ENCODE data around the gene TMEM219.

Gene TMEM219

GRCh38 chr16:29996766-29997250 lies 34.9 kb downstream of the TMEM219 start:
- Histone ChIP-seq H3K27me3 (ENCODE audit: control insufficient read depth, insufficient read depth, low read length) (no peaks in the 10 kb centered on the region), H3K27ac (ENCODE audit: low read depth, low read length) (peak overlapping the region; percentile 96), H3K36me3 (ENCODE audit: control insufficient read depth, insufficient read depth, low read length) (peaks cover 10% of the 10 kb centered on the region), H3K9ac (ENCODE audit: low read length) (peak overlapping the region; percentile 92), H3K4me3 (ENCODE audit: low read length) (peak overlapping the region; percentile 97), H3K4me1 (ENCODE audit: control insufficient read depth, insufficient read depth, low read length) (peaks cover 10% of the 10 kb centered on the region)

GRCh38 chr16:29999605-30000004 lies 37.7 kb downstream of the TMEM219 start:
- no peak overlapping the region for H3K4me3 ChIP-seq (ENCODE audit: low read length)
- no peak overlapping the region for H3K27ac ChIP-seq (ENCODE audit: low read depth, low read length)
- no peaks in the 10 kb centered on the region for H3K27me3 ChIP-seq (ENCODE audit: control insufficient read depth, insufficient read depth, low read length)
- H3K9ac ChIP-seq (ENCODE audit: low read length) = no peak overlapping the region
- peaks cover 7% of the 10 kb centered on the region for H3K36me3 ChIP-seq (ENCODE audit: control insufficient read depth, insufficient read depth, low read length)
- peaks cover 9% of the 10 kb centered on the region for H3K4me1 ChIP-seq (ENCODE audit: control insufficient read depth, insufficient read depth, low read length)

DNA sequence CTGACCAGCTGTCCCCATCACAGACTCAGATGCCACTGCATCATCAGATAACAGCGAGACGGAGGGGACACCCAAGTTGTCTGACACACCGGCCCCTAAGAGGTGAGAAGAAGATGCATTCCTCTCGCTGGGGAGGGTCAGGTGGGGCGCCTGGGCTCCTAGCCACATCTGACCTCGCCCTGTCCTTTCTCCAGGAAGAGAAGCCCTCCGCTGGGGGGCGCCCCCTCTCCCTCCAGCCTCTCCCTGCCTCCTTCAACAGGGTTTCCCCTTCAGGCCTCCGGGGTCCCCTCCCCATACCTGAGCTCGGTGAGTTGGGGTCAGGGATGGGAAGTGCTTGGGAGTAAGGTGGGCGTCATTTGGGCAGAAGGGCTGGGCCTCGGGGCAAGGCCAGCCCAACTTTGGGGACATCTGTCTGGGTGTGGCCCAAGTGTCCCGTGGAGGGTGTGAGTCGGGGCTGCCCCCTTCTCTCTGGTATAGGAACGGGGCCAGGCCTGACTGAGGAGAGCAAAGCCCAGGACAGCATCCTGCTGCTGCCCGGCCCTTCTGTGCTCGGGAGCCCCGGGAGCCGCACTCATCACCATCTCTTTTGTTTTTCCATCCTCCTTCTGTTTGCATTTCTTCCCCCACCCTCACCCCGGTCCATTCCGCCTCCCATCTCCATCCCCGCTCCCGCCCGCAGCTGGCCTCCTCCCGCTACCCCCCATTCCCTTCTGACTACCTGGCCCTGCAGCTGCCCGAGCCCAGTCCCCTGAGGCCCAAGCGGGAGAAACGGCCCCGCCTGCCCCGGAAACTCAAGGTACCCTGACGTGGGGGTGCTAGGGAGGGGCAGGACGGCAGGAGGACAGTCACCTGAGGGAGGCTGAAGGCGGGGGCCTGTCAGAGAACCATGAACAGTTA lies 39.1 kb downstream of the TMEM219 start:
- Histone ChIP-seq H3K4me3 (ENCODE audit: low read length) (no peak overlapping the region), H3K27me3 (ENCODE audit: control insufficient read depth, insufficient read depth, low read length) (no peaks in the 10 kb centered on the region), H3K4me1 (ENCODE audit: control insufficient read depth, insufficient read depth, low read length) (peaks cover 7% of the 10 kb centered on the region), H3K9ac (ENCODE audit: low read length) (no peak overlapping the region), H3K36me3 (ENCODE audit: control insufficient read depth, insufficient read depth, low read length) (peaks cover 7% of the 10 kb centered on the region), H3K27ac (ENCODE audit: low read depth, low read length) (no peak overlapping the region)

DNA sequence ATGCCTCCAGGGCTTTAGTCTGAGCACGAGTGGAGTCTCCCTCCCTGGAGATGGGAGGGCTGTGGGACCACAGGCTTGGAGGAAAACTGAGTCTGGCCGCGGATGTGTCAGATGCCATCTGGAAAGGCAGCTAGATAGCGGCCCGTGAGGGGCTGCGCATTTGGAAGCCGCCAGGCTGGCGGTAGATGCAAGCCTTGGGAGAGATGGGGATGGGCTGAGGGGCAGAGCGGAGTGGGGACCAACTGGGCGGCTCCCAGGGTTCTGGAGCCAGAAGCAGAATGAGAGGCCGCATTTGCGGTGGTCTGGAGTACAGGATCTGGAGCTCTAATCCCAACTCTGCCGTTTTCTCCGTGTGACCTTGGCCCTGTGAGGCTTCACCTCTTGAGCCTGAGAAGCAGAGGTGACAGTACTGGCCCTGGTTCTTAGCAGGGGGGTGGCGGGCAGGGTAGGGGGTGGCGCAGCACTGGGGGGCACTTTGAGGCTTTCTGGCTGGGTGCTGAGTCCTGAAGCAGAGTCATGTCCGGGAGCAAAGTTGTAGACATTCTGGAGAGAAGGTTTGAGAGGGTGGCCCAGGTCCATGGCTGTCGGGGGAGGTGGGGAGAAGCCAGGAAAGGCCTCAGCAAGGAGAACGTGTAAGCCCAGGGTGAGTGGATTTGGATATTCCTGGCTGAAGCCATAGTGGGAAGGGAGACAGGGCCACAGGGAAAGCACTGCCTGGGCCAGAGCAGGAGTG lies 40.9 kb downstream of the TMEM219 start:
- peaks cover 7% of the 10 kb centered on the region for H3K36me3 ChIP-seq (ENCODE audit: control insufficient read depth, insufficient read depth, low read length)
- no peak overlapping the region for H3K4me3 ChIP-seq (ENCODE audit: low read length)
- H3K27ac ChIP-seq (ENCODE audit: low read depth, low read length) = no peak overlapping the region
- no peak overlapping the region for H3K9ac ChIP-seq (ENCODE audit: low read length)
- H3K4me1 ChIP-seq (ENCODE audit: control insufficient read depth, insufficient read depth, low read length) = no peaks in the 10 kb centered on the region
- no peaks in the 10 kb centered on the region for H3K27me3 ChIP-seq (ENCODE audit: control insufficient read depth, insufficient read depth, low read length)

DNA sequence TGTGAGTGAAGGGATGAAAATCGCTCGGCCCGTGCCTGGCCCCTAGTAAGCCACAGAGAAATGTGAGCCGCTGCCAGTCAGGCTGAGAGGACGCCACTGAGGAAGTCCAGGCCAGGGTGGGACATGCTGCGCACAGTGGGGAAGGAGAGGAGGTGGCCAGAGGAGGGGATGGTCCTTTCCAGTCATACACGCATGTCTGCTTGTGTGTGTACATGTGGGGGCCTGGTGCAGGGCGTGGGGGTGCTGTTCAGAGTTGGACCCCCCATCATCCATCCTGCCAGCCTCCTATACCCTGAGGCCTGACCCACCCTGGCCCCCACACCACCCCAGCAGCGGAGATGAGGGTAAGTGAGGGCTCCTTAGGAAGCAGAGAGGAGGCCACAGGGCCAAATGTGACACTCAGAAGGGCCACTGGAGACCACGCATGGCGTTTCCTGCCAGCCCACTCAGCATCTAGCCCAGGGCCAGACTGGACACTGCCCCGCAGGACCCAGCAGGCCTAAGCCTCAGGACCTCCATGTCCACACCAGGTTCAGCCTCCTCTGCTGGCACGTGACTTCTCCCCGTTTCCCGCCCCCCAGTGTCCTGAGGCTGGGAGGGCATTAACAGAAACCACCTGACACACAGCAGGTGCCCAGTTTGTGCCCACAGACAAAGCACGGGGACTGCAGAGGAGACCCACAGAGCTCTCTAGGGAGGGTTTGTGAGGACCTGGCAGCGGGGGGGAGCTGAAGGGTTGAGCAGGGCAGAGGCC lies 42.0 kb downstream of the TMEM219 start:
- no peaks in the 10 kb centered on the region for H3K4me1 ChIP-seq (ENCODE audit: control insufficient read depth, insufficient read depth, low read length)
- H3K9ac ChIP-seq (ENCODE audit: low read length) = no peak overlapping the region
- no peak overlapping the region for H3K27ac ChIP-seq (ENCODE audit: low read depth, low read length)
- H3K36me3 ChIP-seq (ENCODE audit: control insufficient read depth, insufficient read depth, low read length) = peaks cover 7% of the 10 kb centered on the region
- no peaks in the 10 kb centered on the region for H3K27me3 ChIP-seq (ENCODE audit: control insufficient read depth, insufficient read depth, low read length)
- H3K4me3 ChIP-seq (ENCODE audit: low read length) = no peak overlapping the region

DNA sequence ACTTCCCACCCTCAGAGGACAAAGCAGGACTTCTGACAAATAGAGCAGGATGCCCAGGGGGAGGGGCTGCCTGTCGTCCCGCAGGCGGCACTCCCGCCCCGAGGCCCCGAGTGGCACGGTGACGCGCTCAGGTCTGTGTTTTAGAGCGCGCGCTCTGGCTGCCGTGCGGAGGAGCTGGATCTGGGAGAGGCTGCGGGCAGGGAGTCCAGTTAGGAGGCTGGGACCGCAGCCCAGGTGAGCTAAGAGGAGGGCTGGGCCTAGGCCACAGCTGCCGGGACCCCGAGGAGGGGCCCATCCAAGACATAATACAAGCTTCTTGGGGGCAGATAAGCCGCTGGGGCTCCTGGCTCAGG lies 42.5 kb downstream of the TMEM219 start:
- H3K27me3 ChIP-seq (ENCODE audit: control insufficient read depth, insufficient read depth, low read length) = peaks cover 4% of the 10 kb centered on the region
- H3K9ac ChIP-seq (ENCODE audit: low read length) = no peak overlapping the region
- H3K4me1 ChIP-seq (ENCODE audit: control insufficient read depth, insufficient read depth, low read length) = no peaks in the 10 kb centered on the region
- peaks cover 7% of the 10 kb centered on the region for H3K36me3 ChIP-seq (ENCODE audit: control insufficient read depth, insufficient read depth, low read length)
- H3K4me3 ChIP-seq (ENCODE audit: low read length) = no peak overlapping the region
- H3K27ac ChIP-seq (ENCODE audit: low read depth, low read length) = no peak overlapping the region

- no peaks in the 10 kb centered on the region for H3K4me1 ChIP-seq (ENCODE audit: control insufficient read depth, insufficient read depth, low read length)
- H3K9ac ChIP-seq (ENCODE audit: low read length) = no peak overlapping the region
- H3K27ac ChIP-seq (ENCODE audit: low read depth, low read length) = no peak overlapping the region
- H3K27me3 ChIP-seq (ENCODE audit: control insufficient read depth, insufficient read depth, low read length) = peaks cover 5% of the 10 kb centered on the region
- H3K4me3 ChIP-seq (ENCODE audit: low read length) = no peak overlapping the region
- peaks cover 6% of the 10 kb centered on the region for H3K36me3 ChIP-seq (ENCODE audit: control insufficient read depth, insufficient read depth, low read length)
These were observed 42.9 kb downstream of the TMEM219 start for GRCh38 chr16:30004811-30005242.

DNA sequence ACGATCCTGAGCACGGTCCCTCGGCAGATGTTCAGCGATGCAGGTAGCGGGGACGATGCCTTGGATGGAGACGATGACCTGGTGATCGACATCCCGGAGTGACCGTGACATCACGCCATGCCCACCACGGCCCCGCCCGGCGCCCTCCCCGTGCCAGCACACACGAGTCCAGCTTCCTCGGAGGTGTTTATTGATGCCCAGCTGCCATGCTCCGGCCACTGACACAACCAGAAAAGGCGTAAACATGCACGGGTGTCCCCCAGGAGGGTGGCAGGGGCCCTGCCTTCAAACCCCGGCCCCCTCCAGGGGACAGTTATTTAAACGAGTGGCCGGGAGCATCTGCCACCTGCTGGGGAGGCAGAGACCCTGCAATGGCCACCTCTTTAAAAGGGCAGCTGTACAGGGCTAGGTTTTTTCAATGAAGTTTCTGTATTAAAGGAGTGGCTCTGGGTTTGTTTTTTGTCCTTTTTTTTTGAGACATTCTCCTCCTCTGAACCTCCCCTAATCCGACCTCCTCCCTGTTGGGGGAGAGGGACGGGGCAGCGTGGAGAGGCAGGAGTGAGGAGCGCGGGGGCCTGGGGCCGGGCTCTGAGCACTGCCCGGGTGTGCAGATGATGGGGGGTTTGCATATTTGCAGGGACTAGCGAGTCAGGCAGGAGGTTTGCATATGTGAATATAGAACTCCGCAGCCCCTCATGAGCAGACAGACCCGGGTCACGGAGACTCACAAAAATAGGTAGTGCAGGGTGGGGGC lies 43.6 kb downstream of the TMEM219 start:
- peak overlapping the region; percentile 27 for H3K4me3 ChIP-seq (ENCODE audit: low read length)
- no peak overlapping the region for H3K27ac ChIP-seq (ENCODE audit: low read depth, low read length)
- no peak overlapping the region for H3K9ac ChIP-seq (ENCODE audit: low read length)
- H3K27me3 ChIP-seq (ENCODE audit: control insufficient read depth, insufficient read depth, low read length) = peaks cover 10% of the 10 kb centered on the region
- H3K4me1 ChIP-seq (ENCODE audit: control insufficient read depth, insufficient read depth, low read length) = no peaks in the 10 kb centered on the region
- H3K36me3 ChIP-seq (ENCODE audit: control insufficient read depth, insufficient read depth, low read length) = peaks cover 5% of the 10 kb centered on the region

GRCh38 chr16:30006095-30006473 lies 44.2 kb downstream of the TMEM219 start:
- Histone ChIP-seq H3K9ac (ENCODE audit: low read length) (no peak overlapping the region), H3K4me1 (ENCODE audit: control insufficient read depth, insufficient read depth, low read length) (no peaks in the 10 kb centered on the region), H3K27me3 (ENCODE audit: control insufficient read depth, insufficient read depth, low read length) (peaks cover 12% of the 10 kb centered on the region), H3K36me3 (ENCODE audit: control insufficient read depth, insufficient read depth, low read length) (peaks cover 5% of the 10 kb centered on the region), H3K27ac (ENCODE audit: low read depth, low read length) (no peak overlapping the region), H3K4me3 (ENCODE audit: low read length) (no peak overlapping the region)

GRCh38 chr16:30006659-30007377 lies 44.9 kb downstream of the TMEM219 start:
- no peaks in the 10 kb centered on the region for H3K4me1 ChIP-seq (ENCODE audit: control insufficient read depth, insufficient read depth, low read length)
- H3K27me3 ChIP-seq (ENCODE audit: control insufficient read depth, insufficient read depth, low read length) = peaks cover 15% of the 10 kb centered on the region
- no peak overlapping the region for H3K27ac ChIP-seq (ENCODE audit: low read depth, low read length)
- no peak overlapping the region for H3K4me3 ChIP-seq (ENCODE audit: low read length)
- peaks cover 4% of the 10 kb centered on the region for H3K36me3 ChIP-seq (ENCODE audit: control insufficient read depth, insufficient read depth, low read length)
- H3K9ac ChIP-seq (ENCODE audit: low read length) = no peak overlapping the region

- H3K36me3 ChIP-seq (ENCODE audit: control insufficient read depth, insufficient read depth, low read length) = no peaks in the 10 kb centered on the region
- H3K27me3 ChIP-seq (ENCODE audit: control insufficient read depth, insufficient read depth, low read length) = peaks cover 19% of the 10 kb centered on the region
- H3K4me3 ChIP-seq (ENCODE audit: low read length) = no peak overlapping the region
- H3K9ac ChIP-seq (ENCODE audit: low read length) = no peak overlapping the region
- H3K4me1 ChIP-seq (ENCODE audit: control insufficient read depth, insufficient read depth, low read length) = no peaks in the 10 kb centered on the region
- H3K27ac ChIP-seq (ENCODE audit: low read depth, low read length) = no peak overlapping the region
These were observed 45.6 kb downstream of the TMEM219 start for GRCh38 chr16:30007378-30007895.

All from rectal smooth muscle tissue (tissue), 1 donor.